Activated naive CD4-positive, alpha-beta T cell treated with Interleukin-2 at 50 U/mL for 16 hours (primary cell): ENCODE results near the gene MAGEA2.
"Not testable (repeated sequence)": the region's sequence is repeated elsewhere in the genome, so short reads cannot be mapped to it uniquely, and the experiment has no call there.

Source experiments
- DNase-seq: peaks from one replicate; pipeline ENCODE4 v3.0.0-alpha.2; 2020

The MAGEA2 gene

GRCh38 chrX:152753686-152754650, at the start of gene MAGEA2:
MAGEA2 (minus strand) TSS chrX:152753842; CDS start chrX:152751363, 2,479 bp downstream.
- not testable (repeated sequence) for DNase-seq

GRCh38 chrX:152798945-152799344, 45.3 kb upstream of the MAGEA2 start:
- no peak for DNase-seq

- not testable (repeated sequence) for DNase-seq
These were observed 33.4 kb upstream of the MAGEA2 start for GRCh38 chrX:152787062-152787461.

DNA sequence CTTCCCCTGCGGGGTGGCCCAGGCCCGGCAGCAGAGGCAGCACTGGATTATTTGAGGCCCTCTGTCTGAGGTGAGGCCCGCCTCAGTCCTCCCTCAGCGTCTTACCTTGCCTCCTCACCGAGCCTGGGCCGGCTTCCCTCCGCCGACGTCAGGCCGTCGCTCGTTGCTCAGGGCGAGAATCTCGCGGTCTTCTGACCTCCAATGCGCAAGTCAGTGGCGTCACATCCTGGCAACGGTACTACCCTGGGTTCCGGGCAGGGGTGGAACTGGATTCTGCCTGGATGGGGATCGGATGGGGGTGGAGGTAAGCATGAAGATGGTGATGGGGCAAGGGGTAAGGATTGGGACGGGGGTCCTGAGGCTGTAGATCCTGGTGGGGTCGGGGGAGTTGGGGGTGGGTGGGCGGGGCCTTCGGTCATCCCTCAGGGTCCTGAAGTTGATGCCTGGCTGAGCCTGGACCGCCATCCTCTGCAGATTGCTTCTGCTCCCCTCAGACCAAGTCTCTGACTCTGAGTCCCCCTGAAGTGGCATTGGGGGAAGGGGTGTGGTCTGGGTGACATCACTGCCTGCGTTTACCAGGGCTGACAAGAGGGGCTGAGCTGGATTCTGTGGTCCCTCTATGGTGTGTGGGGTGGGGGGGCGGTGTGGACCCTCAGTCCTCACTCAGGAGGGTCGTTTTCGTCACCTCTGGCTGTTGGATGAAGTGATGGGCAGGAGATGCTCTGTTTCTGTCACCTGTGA, 16.1 kb upstream of the MAGEA2 start, which contains the start of gene MAGEA6:
Gene MAGEA6 (minus strand): TSS at position 141 of the 741 bp plus-strand sequence. CDS start 2,039 bp downstream, outside the sequence.
- not testable (repeated sequence) for DNase-seq

GRCh38 chrX:152766562-152766961, 12.9 kb upstream of the MAGEA2 start:
- DNase-seq: not testable (repeated sequence)

DNA sequence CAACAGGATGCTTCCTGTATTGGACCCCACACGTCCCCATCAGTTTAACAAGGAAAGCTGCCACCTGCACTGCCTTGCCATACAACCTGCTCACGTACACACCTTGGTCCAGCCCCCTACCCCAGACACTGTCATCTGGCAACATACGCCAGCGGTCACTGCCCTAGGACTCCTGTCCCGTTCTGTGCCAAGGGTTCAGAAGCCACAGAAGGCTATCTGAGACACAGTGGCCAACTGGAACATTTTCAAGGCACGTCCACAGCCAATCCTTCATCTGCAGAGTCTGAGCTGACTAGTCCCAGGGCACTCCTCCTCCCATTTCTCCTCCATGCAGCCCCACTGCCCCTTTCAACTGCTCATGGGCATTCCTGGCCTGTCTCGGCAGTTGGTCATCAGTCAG, 7.9 kb upstream of the MAGEA2 start:
- not testable (repeated sequence) for DNase-seq

GRCh38 chrX:152759544-152759943, 5.9 kb upstream of the MAGEA2 start:
- DNase-seq: not testable (repeated sequence)

DNA sequence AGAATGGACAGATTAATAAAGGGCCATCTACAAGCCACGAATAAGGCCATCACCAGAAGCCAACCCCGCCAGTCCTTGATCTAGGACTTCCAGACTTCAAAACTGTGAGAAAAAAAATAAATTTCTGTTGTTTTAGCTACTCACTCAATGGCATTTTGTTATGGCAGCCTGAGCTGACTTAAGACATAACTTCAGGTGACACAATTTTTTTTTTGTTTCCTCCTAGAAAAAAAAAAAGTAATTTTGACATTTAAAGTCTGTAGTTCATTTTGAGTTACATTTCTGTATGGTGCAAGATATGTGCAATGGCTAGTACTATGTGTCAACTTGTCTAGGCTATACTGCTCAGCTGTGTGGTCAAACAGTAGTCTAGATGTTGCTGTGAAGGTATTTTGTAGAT, 5.3 kb upstream of the MAGEA2 start, which contains the start of gene CSAG3:
Gene CSAG3 (plus strand): TSS at position 301 of the 400 bp plus-strand sequence.
- DNase-seq: not testable (repeated sequence)

- not testable (repeated sequence) for DNase-seq
These were observed 1.2 kb upstream of the MAGEA2 start for GRCh38 chrX:152754871-152755270.

- no peak for DNase-seq
These were observed 15.1 kb downstream of the MAGEA2 start for GRCh38 chrX:152738560-152738959.

DNA sequence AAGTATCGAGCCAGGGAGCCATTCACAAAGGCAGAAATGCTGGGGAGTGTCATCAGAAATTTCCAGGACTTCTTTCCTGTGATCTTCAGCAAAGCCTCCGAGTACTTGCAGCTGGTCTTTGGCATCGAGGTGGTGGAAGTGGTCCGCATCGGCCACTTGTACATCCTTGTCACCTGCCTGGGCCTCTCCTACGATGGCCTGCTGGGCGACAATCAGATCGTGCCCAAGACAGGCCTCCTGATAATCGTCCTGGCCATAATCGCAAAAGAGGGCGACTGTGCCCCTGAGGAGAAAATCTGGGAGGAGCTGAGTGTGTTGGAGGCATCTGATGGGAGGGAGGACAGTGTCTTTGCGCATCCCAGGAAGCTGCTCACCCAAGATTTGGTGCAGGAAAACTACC, 17.1 kb downstream of the MAGEA2 start:
- not testable (repeated sequence) for DNase-seq

- DNase-seq: no peak
These were observed 17.7 kb downstream of the MAGEA2 start for GRCh38 chrX:152735860-152736511.

- DNase-seq: no peak
These were observed 18.5 kb downstream of the MAGEA2 start for GRCh38 chrX:152735101-152735500.

GRCh38 chrX:152734143-152734858, 19.3 kb downstream of the MAGEA2 start:
- DNase-seq: not testable (repeated sequence)

- DNase-seq: no peak
These were observed 20.2 kb downstream of the MAGEA2 start, which contains the start of the genes CSAG1 and MAGEA12 for GRCh38 chrX:152733261-152733975. CSAG1 (minus strand) TSS chrX:152733721; CDS start chrX:152732460, 1,261 bp downstream. MAGEA12 (plus strand) TSS chrX:152733757; CDS start chrX:152736162, 2,405 bp downstream.

DNA sequence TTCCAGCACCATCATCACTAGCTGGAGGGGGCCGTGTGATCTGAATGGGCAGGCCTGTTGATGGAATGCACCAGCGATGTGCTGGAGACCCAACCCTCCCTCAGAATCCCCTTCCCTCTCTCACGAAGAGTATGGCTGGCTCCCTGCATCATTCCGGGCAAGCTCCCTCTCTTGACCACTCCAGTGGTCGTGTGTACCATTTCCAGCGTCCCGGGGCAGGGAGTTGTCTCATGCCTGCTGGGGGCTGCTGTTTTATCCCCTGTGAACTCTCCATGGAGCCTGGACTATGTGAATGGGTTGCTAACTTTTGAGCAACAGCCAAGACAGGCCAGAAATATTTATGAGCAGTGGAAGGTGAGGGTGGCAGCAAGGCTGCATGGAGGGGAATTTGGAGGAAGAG, 28.2 kb downstream of the MAGEA2 start:
- no peak for DNase-seq

- DNase-seq: not testable (repeated sequence)
These were observed 39.5 kb downstream of the MAGEA2 start, which contains the start of gene MAGEA2B for GRCh38 chrX:152713815-152714787. MAGEA2B (plus strand) TSS chrX:152714628; CDS start chrX:152717107, 2,479 bp downstream.

GRCh38 chrX:152713195-152713594, 40.4 kb downstream of the MAGEA2 start:
- not testable (repeated sequence) for DNase-seq

DNA sequence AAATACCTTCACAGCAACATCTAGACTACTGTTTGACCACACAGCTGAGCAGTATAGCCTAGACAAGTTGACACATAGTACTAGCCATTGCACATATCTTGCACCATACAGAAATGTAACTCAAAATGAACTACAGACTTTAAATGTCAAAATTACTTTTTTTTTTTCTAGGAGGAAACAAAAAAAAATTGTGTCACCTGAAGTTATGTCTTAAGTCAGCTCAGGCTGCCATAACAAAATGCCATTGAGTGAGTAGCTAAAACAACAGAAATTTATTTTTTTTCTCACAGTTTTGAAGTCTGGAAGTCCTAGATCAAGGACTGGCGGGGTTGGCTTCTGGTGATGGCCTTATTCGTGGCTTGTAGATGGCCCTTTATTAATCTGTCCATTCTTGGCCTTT, 44.5 kb downstream of the MAGEA2 start, which contains the start of gene CSAG2:
Gene CSAG2 (minus strand): TSS at position 101 of the 400 bp plus-strand sequence. CDS start 161 bp downstream, outside the sequence.
- DNase-seq: not testable (repeated sequence)
